ENCODE measurements around the gene JAM3. TPM values are rescaled to one million over a fixed set of nuclear protein-coding genes. Genes with fewer than 3 reads are reported as not detected.

JAM3 gene
- total RNA-seq, 1 experiment from 2014 or later: 9.0 TPM

DNA sequence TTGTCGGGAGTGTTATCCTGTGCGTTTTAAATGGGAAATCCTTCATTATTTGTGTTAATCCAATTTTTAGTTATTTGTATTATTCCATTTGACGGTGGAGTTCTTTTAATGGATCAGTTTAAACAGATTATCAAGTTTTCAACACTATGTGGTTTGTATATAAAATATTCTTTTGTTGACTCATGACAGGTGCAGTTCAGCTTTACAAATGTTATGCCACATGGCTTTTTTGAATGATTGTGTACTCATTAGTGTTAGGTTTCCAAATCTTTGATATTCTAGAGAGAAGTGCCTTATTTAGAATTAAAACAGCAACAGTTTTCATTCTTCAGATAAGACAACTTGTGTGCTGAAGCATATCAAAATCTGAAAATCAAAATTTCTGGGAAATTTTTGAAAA lies 2.4 kb downstream of the JAM3 start:
- H3K36me3 ChIP-seq (ENCODE audit: insufficient read depth, low read length, poor library complexity, severe bottlenecking): no peaks in the 10 kb centered on the region
- no peaks in the 10 kb centered on the region for H3K9me3 ChIP-seq (ENCODE audit: low read depth, low read length, poor library complexity, severe bottlenecking)
- H3K4me1 ChIP-seq (ENCODE audit: insufficient read depth, low read length, poor library complexity, severe bottlenecking): peaks cover 9% of the 10 kb centered on the region
- H3K4me3 ChIP-seq (ENCODE audit: low read depth, low read length, poor library complexity, severe bottlenecking): no peak overlapping the region
- TF ChIP-seq EZH2 (IDR thresholded peaks at IDR 0.05; ENCODE audit: borderline replicate concordance, low read depth, low read length, poor library complexity, severe bottlenecking): no peak
- TF ChIP-seq, protein P1, sequence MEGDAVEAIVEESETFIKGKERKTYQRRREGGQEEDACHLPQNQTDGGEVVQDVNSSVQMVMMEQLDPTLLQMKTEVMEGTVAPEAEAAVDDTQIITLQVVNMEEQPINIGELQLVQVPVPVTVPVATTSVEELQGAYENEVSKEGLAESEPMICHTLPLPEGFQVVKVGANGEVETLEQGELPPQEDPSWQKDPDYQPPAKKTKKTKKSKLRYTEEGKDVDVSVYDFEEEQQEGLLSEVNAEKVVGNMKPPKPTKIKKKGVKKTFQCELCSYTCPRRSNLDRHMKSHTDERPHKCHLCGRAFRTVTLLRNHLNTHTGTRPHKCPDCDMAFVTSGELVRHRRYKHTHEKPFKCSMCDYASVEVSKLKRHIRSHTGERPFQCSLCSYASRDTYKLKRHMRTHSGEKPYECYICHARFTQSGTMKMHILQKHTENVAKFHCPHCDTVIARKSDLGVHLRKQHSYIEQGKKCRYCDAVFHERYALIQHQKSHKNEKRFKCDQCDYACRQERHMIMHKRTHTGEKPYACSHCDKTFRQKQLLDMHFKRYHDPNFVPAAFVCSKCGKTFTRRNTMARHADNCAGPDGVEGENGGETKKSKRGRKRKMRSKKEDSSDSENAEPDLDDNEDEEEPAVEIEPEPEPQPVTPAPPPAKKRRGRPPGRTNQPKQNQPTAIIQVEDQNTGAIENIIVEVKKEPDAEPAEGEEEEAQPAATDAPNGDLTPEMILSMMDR (conservative IDR thresholded peaks at IDR 0.05; ENCODE audit: low read depth, low read length): no peak
- POLR2A ChIA-PET (ENCODE audit: low non-redundant PET): interaction anchor here (0.6 kb wide), 1 partner anchor 113 kb away, joined by 3 read pairs; no protein-coding TSS in a partner anchor
- intact Hi-C loops (cut with micrococcal nuclease; ENCODE audit: unreplicated experiment): no loop called here
- H3K27ac ChIP-seq (ENCODE audit: low read depth, low read length, poor library complexity, severe bottlenecking): no peak overlapping the region
- no peak for DNase-seq (ENCODE audit: low spot score)
- peaks cover 54% of the 10 kb centered on the region for H3K27me3 ChIP-seq (replicated peaks; ENCODE audit: insufficient read depth, low read depth, low read length, poor library complexity)
- BruUV-seq (replicated peaks): no TSS peak
- CTCF ChIA-PET: no interaction called here

DNA sequence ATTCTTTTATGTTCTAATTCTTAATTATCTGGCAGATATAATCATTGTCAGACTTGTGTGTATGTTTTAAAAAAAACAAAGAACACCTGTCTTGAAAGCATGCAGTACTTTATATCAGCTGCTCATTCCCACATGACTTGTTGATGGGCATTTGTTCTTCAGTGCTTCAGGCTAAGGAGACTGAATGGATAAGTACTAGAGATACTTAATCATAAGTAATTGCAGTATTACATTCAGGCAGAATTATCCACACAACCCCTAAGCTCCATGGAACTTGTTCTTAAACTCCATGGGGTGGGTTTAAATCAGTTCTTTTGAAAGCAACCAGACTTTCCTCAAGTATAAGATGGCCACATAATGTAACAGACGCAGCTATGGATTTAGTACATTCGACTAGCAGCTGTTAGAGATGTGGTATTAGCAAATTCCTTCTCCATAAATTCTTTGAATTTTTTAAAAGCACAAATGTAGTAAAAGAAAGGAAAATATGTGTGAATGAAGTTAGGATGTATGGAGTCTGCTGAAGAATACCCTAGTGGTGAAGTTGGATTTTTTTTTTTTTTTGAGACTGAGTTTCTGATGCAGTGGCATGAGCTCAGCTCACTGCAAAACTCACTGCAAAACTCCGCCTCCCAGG lies 3.0 kb downstream of the JAM3 start:
- Histone ChIP-seq H3K4me3 (ENCODE audit: low read depth, low read length, poor library complexity, severe bottlenecking) (no peak overlapping the region), H3K9me3 (ENCODE audit: low read depth, low read length, poor library complexity, severe bottlenecking) (no peaks in the 10 kb centered on the region), H3K36me3 (ENCODE audit: insufficient read depth, low read length, poor library complexity, severe bottlenecking) (no peaks in the 10 kb centered on the region), H3K27me3 (replicated peaks; ENCODE audit: insufficient read depth, low read depth, low read length, poor library complexity) (peaks cover 54% of the 10 kb centered on the region), H3K4me1 (ENCODE audit: insufficient read depth, low read length, poor library complexity, severe bottlenecking) (peaks cover 9% of the 10 kb centered on the region), H3K27ac (ENCODE audit: low read depth, low read length, poor library complexity, severe bottlenecking) (no peak overlapping the region)
- intact Hi-C loops (cut with micrococcal nuclease; ENCODE audit: unreplicated experiment): no loop called here
- TF ChIP-seq, protein P1 (conservative IDR thresholded peaks at IDR 0.05; ENCODE audit: low read depth, low read length): no peak
- no peak for TF ChIP-seq EZH2 (IDR thresholded peaks at IDR 0.05; ENCODE audit: borderline replicate concordance, low read depth, low read length, poor library complexity, severe bottlenecking)
- ChIA-PET POLR2A (ENCODE audit: low non-redundant PET) (interaction anchor here (0.6 kb wide), 1 partner anchor 113 kb away, joined by 3 read pairs; no protein-coding TSS in a partner anchor), CTCF (interaction anchor here (0.6 kb wide), 1 partner anchor 58 kb away, joined by 4 read pairs; no protein-coding TSS in a partner anchor)
- DNase-seq (ENCODE audit: low spot score): no peak
- BruUV-seq (replicated peaks): no TSS peak

DNA sequence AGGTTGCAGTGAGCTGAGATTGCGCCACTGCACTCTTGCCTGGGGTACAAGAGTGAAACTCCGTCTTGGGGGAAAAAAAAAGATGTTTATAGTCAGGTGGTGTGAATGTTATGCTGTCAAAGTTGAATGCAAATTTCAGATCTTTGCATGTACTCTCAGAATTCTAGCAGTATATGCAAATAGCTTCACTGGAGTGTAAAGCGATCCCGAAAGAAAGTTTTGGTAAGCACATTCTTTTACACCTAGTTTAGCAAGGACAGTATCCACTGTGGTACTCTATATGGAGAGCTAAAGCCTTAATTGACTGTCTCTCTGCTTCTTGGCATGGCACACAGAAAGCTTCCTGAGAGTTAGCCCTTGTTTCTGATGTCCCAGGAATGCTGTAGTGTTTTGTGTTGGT lies 4.0 kb downstream of the JAM3 start:
- peaks cover 44% of the 10 kb centered on the region for H3K27me3 ChIP-seq (replicated peaks; ENCODE audit: insufficient read depth, low read depth, low read length, poor library complexity)
- TF ChIP-seq EZH2 (IDR thresholded peaks at IDR 0.05; ENCODE audit: borderline replicate concordance, low read depth, low read length, poor library complexity, severe bottlenecking): no peak
- TF ChIP-seq, protein P1 (conservative IDR thresholded peaks at IDR 0.05; ENCODE audit: low read depth, low read length): no peak
- ChIA-PET CTCF (interaction anchor here (0.6 kb wide), 1 partner anchor 57 kb away, joined by 4 read pairs; no protein-coding TSS in a partner anchor), POLR2A (ENCODE audit: low non-redundant PET) (no interaction called here)
- no peak overlapping the region for H3K4me3 ChIP-seq (ENCODE audit: low read depth, low read length, poor library complexity, severe bottlenecking)
- no peak overlapping the region for H3K27ac ChIP-seq (ENCODE audit: low read depth, low read length, poor library complexity, severe bottlenecking)
- no TSS peak for BruUV-seq (replicated peaks)
- H3K9me3 ChIP-seq (ENCODE audit: low read depth, low read length, poor library complexity, severe bottlenecking): no peaks in the 10 kb centered on the region
- H3K4me1 ChIP-seq (ENCODE audit: insufficient read depth, low read length, poor library complexity, severe bottlenecking): peaks cover 9% of the 10 kb centered on the region
- intact Hi-C loops (cut with micrococcal nuclease; ENCODE audit: unreplicated experiment): no loop called here
- DNase-seq (ENCODE audit: low spot score): no peak
- H3K36me3 ChIP-seq (ENCODE audit: insufficient read depth, low read length, poor library complexity, severe bottlenecking): no peaks in the 10 kb centered on the region

Measured in A673 (cell line).